Measurements from ENCODE around the gene TMEM123.

- TF ChIP-seq POLR2A (IDR thresholded peaks at IDR 0.05; ENCODE audit: low read depth, low read length) = no peak
- TF ChIP-seq, protein P1, sequence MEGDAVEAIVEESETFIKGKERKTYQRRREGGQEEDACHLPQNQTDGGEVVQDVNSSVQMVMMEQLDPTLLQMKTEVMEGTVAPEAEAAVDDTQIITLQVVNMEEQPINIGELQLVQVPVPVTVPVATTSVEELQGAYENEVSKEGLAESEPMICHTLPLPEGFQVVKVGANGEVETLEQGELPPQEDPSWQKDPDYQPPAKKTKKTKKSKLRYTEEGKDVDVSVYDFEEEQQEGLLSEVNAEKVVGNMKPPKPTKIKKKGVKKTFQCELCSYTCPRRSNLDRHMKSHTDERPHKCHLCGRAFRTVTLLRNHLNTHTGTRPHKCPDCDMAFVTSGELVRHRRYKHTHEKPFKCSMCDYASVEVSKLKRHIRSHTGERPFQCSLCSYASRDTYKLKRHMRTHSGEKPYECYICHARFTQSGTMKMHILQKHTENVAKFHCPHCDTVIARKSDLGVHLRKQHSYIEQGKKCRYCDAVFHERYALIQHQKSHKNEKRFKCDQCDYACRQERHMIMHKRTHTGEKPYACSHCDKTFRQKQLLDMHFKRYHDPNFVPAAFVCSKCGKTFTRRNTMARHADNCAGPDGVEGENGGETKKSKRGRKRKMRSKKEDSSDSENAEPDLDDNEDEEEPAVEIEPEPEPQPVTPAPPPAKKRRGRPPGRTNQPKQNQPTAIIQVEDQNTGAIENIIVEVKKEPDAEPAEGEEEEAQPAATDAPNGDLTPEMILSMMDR (conservative IDR thresholded peaks at IDR 0.05; ENCODE audit: low read depth, low read length) = no peak
- TF ChIP-seq SMC3 (IDR thresholded peaks at IDR 0.05; ENCODE audit: low read depth, low read length) = no peak
- no peak for TF ChIP-seq RFX5 (IDR thresholded peaks at IDR 0.05; ENCODE audit: low read depth, low read length)
- TF ChIP-seq CHD1 (IDR thresholded peaks at IDR 0.05; ENCODE audit: low read depth, low read length) = no peak
These were observed 87.6 kb downstream of the TMEM123 start for GRCh38 chr11:102364991-102365390.
